ENCODE results near the gene GRAMD2A. TPM values are rescaled to one million over a fixed set of nuclear protein-coding genes. Genes with fewer than 3 reads are reported as not detected.

GRAMD2A gene
- total and polyA plus RNA-seq, 7 donors: 0.16 to 4.3 (median 1.6) TPM; not detected in 1

- no peaks in the 10 kb centered on the region for H3K36me3 ChIP-seq
- DNase-seq: no peak
- no peak overlapping the region for H3K4me3 ChIP-seq
- H3K27ac ChIP-seq: no peak overlapping the region
- no peaks in the 10 kb centered on the region for H3K9me3 ChIP-seq
- TF ChIP-seq CTCF (IDR thresholded peaks at IDR 0.05) (no peak), EP300 (IDR thresholded peaks at IDR 0.05) (no peak), POLR2A (IDR thresholded peaks at IDR 0.05) (no peak), POLR2AphosphoS5 (IDR thresholded peaks at IDR 0.05) (no peak)
- H3K4me1 ChIP-seq: peaks cover 0 to 10% (median 0%) of the 10 kb centered on the region in 4 donors
- WGBS, 2 donors: 28 to 75% methylated on average over 4 of the region's 4 CpGs
- intact Hi-C loops (cut with DNase I): no loop called here
- H3K27me3 ChIP-seq: no peaks in the 10 kb centered on the region
Observed at GRCh38 chr15:72136170-72137051, 61.2 kb downstream of the GRAMD2A start.

- H3K36me3 ChIP-seq: no peaks in the 10 kb centered on the region
Observed at GRCh38 chr15:72135719-72136118, 61.9 kb downstream of the GRAMD2A start.

GRCh38 chr15:72133211-72133610 is 64.4 kb downstream of the GRAMD2A start:
- WGBS, 2 donors: 98 to 99% methylated on average over 1 of the region's 1 CpG
- no peaks in the 10 kb centered on the region for H3K9me3 ChIP-seq
- H3K27ac ChIP-seq: no peak overlapping the region
- TF ChIP-seq POLR2A (IDR thresholded peaks at IDR 0.05): no peak
- TF ChIP-seq CTCF (IDR thresholded peaks at IDR 0.05): no peak
- TF ChIP-seq EP300 (IDR thresholded peaks at IDR 0.05): no peak
- no peak for TF ChIP-seq POLR2AphosphoS5 (IDR thresholded peaks at IDR 0.05)
- intact Hi-C loops (cut with DNase I): no loop called here
- H3K27me3 ChIP-seq: no peaks in the 10 kb centered on the region
- H3K36me3 ChIP-seq: no peaks in the 10 kb centered on the region
- H3K4me3 ChIP-seq: no peak overlapping the region
- peaks cover 0 to 10% (median 0%) of the 10 kb centered on the region in 4 donors for H3K4me1 ChIP-seq
- DNase-seq: no peak

More at GRCh38 chr15:72135719-72136118, 61.9 kb downstream of the GRAMD2A start:
- H3K9me3 ChIP-seq: no peaks in the 10 kb centered on the region
- peaks cover 0 to 10% (median 0%) of the 10 kb centered on the region in 4 donors for H3K4me1 ChIP-seq
- no peaks in the 10 kb centered on the region for H3K27me3 ChIP-seq
- H3K4me3 ChIP-seq: no peak overlapping the region
- intact Hi-C loops (cut with DNase I): no loop called here
- TF ChIP-seq EP300 (IDR thresholded peaks at IDR 0.05): no peak
- no peak for TF ChIP-seq CTCF (IDR thresholded peaks at IDR 0.05)
- TF ChIP-seq POLR2AphosphoS5 (IDR thresholded peaks at IDR 0.05): no peak
- TF ChIP-seq POLR2A (IDR thresholded peaks at IDR 0.05): no peak
- WGBS, 2 donors: 12 to 51% methylated on average over 2 of the region's 2 CpGs
- H3K27ac ChIP-seq: no peak overlapping the region
- no peak for DNase-seq

- Histone ChIP-seq H3K27ac (no peak overlapping the region), H3K9me3 (no peaks in the 10 kb centered on the region), H3K36me3 (no peaks in the 10 kb centered on the region), H3K4me3 (no peak overlapping the region), H3K27me3 (no peaks in the 10 kb centered on the region), H3K4me1 (peaks cover 0 to 10% (median 0%) of the 10 kb centered on the region in 4 donors)
- no peak for DNase-seq
- TF ChIP-seq POLR2A (IDR thresholded peaks at IDR 0.05): no peak
- TF ChIP-seq CTCF (IDR thresholded peaks at IDR 0.05): no peak
- TF ChIP-seq EP300 (IDR thresholded peaks at IDR 0.05): no peak
- no peak for TF ChIP-seq POLR2AphosphoS5 (IDR thresholded peaks at IDR 0.05)
- intact Hi-C loops (cut with DNase I): no loop called here
- WGBS, 2 donors: 68 to 75% methylated on average over 3 of the region's 3 CpGs
Observed at GRCh38 chr15:72131922-72132321, 65.7 kb downstream of the GRAMD2A start.
